Measurements from ENCODE around the gene SPOP. TPM values are rescaled to one million over a fixed set of nuclear protein-coding genes. Genes with fewer than 3 reads are reported as not detected.

Gene SPOP
- total RNA-seq, 2 experiments from 2014 or later = 53.4 to 60.0 TPM

DNA sequence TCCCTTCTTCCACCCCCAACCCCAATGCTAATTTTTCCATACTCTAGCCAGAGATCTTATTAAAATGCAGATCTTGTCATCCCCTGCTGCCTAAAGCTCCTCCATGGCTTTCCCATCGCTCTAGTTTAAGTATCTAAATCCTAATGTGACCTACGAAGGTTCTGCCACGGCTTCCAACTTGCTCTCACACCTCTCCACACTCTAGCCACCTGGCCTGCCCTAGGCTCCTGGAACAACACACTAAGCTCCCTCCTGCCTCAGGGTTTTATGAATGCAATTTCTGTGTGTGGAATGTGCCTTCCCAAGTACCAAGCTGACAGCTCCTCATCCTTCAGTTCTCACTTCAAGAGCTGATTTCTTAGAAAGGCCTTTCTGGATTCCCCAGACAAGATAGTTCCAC lies 85.6 kb downstream of the SPOP start:
- POLR2A ChIA-PET = no interaction called here
- no peaks in the 10 kb centered on the region for H3K27me3 Mint-ChIP-seq
- H3K36me3 Mint-ChIP-seq = peaks cover 2% of the 10 kb centered on the region
- no peak overlapping the region for H3K27ac Mint-ChIP-seq
- intact Hi-C loops (cut with micrococcal nuclease) = no loop called here
- no peaks in the 10 kb centered on the region for H3K4me1 Mint-ChIP-seq (ENCODE audit: low read depth)
- no peak overlapping the region for H3K4me3 Mint-ChIP-seq
- no peaks in the 10 kb centered on the region for H3K9me3 Mint-ChIP-seq
- DNase-seq = no peak
- CTCF ChIA-PET = interaction anchor here (1.7 kb wide), 1 partner anchor 36 kb away, joined by 3 read pairs; no protein-coding TSS in a partner anchor

- Mint-ChIP-seq H3K36me3 (peaks cover 2% of the 10 kb centered on the region), H3K27me3 (no peaks in the 10 kb centered on the region), H3K4me1 (ENCODE audit: low read depth) (no peaks in the 10 kb centered on the region), H3K4me3 (no peak overlapping the region), H3K27ac (no peak overlapping the region), H3K9me3 (no peaks in the 10 kb centered on the region)
- POLR2A ChIA-PET = no interaction called here
- DNase-seq = no peak
- CTCF ChIA-PET = interaction anchor here (0.9 kb wide), 1 partner anchor 105 kb away, joined by 4 read pairs; no protein-coding TSS in a partner anchor
- intact Hi-C loops (cut with micrococcal nuclease) = no loop called here
Measured at GRCh38 chr17:49590874-49591273, 87.0 kb downstream of the SPOP start.

DNA sequence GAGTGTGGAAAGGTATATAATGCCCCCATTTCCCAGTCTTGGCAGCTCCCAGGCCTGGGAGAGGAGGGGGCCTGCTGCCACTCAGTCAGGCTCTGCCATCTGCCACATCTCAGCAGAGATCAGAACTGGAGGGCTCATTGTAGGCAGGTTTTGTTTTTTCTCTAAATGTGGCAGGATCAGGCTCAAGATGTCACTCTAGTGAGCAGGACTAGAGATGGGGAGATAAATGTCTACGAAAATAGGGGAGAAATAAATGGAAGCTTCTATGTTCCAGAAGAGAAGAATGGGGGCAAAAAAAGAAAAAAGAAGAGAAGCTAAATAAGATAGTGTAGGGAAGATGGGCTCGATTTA lies 88.3 kb downstream of the SPOP start:
- Mint-ChIP-seq H3K4me3 (no peak overlapping the region), H3K4me1 (ENCODE audit: low read depth) (no peaks in the 10 kb centered on the region), H3K27ac (no peak overlapping the region), H3K36me3 (peaks cover 2% of the 10 kb centered on the region), H3K9me3 (no peaks in the 10 kb centered on the region), H3K27me3 (no peaks in the 10 kb centered on the region)
- intact Hi-C loops (cut with micrococcal nuclease) = no loop called here
- POLR2A ChIA-PET = no interaction called here
- CTCF ChIA-PET = interaction anchor here (0.9 to 1.2 kb wide), 2 partner anchors 19 to 22 kb away, joined by 3 read pairs; no protein-coding TSS in a partner anchor
- DNase-seq = no peak

- Mint-ChIP-seq H3K4me1 (ENCODE audit: low read depth) (no peaks in the 10 kb centered on the region), H3K27me3 (no peaks in the 10 kb centered on the region), H3K9me3 (no peaks in the 10 kb centered on the region), H3K36me3 (peaks cover 2% of the 10 kb centered on the region), H3K4me3 (no peak overlapping the region), H3K27ac (no peak overlapping the region)
- DNase-seq = no peak
- intact Hi-C loops (cut with micrococcal nuclease) = no loop called here
- ChIA-PET CTCF (interaction anchor here (0.9 to 1.2 kb wide), 2 partner anchors 19 to 22 kb away, joined by 3 read pairs; no protein-coding TSS in a partner anchor), POLR2A (no interaction called here)
Measured at GRCh38 chr17:49588726-49589576, 88.9 kb downstream of the SPOP start.

- H3K9me3 Mint-ChIP-seq = no peaks in the 10 kb centered on the region
- peaks cover 2% of the 10 kb centered on the region for H3K36me3 Mint-ChIP-seq
- H3K27me3 Mint-ChIP-seq = no peaks in the 10 kb centered on the region
- no peaks in the 10 kb centered on the region for H3K4me1 Mint-ChIP-seq (ENCODE audit: low read depth)
- no peak overlapping the region for H3K4me3 Mint-ChIP-seq
- no peak for DNase-seq
- intact Hi-C loops (cut with micrococcal nuclease) = no loop called here
- no peak overlapping the region for H3K27ac Mint-ChIP-seq
- CTCF ChIA-PET = no interaction called here
- POLR2A ChIA-PET = no interaction called here
Measured at GRCh38 chr17:49588312-49588711, 89.6 kb downstream of the SPOP start.

DNA sequence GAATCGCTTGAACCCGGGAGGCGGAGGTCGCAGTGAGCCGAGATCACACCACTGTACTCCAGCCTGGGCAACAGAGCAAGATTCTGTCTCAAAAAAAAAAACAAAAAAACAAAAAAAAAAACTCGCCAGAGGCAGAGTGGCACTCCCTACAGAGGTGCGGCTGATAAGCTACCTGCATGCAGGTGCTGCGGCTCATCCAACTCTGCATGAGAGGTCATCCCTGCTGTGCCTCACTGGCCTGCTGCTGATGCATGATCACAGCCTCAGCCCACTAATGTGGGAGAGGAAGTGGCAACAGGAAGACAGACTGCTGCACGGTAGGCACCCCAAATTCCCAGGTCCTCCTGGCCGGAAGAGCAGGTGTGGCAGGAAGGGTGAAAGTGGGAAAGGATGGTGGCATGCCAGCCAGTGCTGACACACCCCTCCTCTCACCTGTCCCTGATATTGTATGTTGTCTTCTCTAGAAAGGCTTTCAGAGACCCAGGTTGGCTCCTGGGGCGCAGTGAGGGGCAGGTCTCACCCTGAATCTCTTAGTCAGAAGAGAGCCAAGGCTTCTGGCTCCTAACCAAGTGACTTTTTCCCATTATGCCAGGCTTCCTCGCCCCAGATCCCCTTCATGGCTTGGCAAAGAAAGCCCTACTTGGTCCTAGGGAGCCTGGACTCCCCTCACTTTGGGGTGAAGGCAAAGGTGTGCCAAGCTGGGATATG lies 90.4 kb downstream of the SPOP start:
- no peaks in the 10 kb centered on the region for H3K36me3 Mint-ChIP-seq
- no peaks in the 10 kb centered on the region for H3K4me1 Mint-ChIP-seq (ENCODE audit: low read depth)
- H3K27ac Mint-ChIP-seq = no peak overlapping the region
- intact Hi-C loops (cut with micrococcal nuclease) = no loop called here
- no peaks in the 10 kb centered on the region for H3K9me3 Mint-ChIP-seq
- no peaks in the 10 kb centered on the region for H3K27me3 Mint-ChIP-seq
- ChIA-PET POLR2A (no interaction called here), CTCF (no interaction called here)
- no peak overlapping the region for H3K4me3 Mint-ChIP-seq
- DNase-seq = no peak

DNA sequence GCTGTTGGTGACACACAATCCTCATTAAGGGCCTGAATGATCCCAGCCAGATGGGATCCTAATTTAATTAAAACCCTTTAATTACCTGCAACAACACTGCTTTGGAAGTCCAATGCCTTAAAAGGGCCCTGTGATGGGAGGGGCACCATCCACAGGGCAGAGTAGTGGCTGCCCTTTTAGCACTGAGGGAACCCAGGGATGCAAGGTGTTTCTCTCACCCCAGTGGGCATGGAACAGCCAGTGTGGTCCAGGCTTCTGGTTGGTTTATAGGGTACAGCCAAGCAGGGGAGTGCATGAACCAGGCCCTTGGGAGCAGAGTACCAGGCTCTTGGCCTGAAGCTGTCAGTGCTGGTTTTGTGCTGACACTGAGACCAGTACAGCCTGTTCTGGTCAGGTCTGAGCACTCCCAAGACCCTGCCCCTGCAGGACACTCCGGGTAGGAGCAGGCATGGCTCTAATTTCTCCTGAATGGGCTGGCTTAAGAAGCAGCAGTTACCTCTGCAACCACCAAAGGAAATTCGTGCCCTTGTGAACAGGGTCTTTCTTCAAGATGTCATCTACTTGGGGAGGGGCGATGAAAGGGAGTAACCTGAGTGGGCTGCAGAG lies 92.4 kb downstream of the SPOP start:
- H3K36me3 Mint-ChIP-seq = no peaks in the 10 kb centered on the region
- CTCF ChIA-PET = no interaction called here
- no peaks in the 10 kb centered on the region for H3K27me3 Mint-ChIP-seq
- POLR2A ChIA-PET = no interaction called here
- DNase-seq = no peak
- no peak overlapping the region for H3K4me3 Mint-ChIP-seq
- no peak overlapping the region for H3K27ac Mint-ChIP-seq
- no peaks in the 10 kb centered on the region for H3K4me1 Mint-ChIP-seq (ENCODE audit: low read depth)
- no peaks in the 10 kb centered on the region for H3K9me3 Mint-ChIP-seq
- intact Hi-C loops (cut with micrococcal nuclease) = no loop called here

DNA sequence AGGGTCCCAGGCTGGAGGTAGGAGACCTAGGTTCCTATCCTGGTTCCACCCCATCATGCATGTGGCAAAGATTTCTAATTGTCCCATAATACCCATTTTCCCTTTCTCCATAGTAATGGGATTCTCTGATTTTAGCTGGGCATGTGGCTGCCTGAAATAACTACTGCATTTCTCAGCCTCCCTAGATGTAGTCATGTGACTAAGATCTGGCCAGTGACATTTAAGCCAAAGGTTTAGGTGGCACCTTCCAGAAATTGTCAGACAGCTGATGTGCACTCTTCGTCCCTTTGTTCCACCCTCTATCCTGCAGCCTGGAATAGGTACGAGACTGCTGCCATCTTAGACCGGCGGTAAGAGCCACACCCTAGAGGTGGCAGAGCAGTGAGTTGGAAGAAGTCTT lies 94.0 kb downstream of the SPOP start:
- intact Hi-C loops (cut with micrococcal nuclease) = no loop called here
- Mint-ChIP-seq H3K4me3 (no peak overlapping the region), H3K27ac (no peak overlapping the region), H3K4me1 (ENCODE audit: low read depth) (no peaks in the 10 kb centered on the region), H3K27me3 (peaks cover 2% of the 10 kb centered on the region), H3K9me3 (no peaks in the 10 kb centered on the region), H3K36me3 (no peaks in the 10 kb centered on the region)
- CTCF ChIA-PET = interaction anchor here (1.0 kb wide), 1 partner anchor 14 kb away, joined by 3 read pairs; no protein-coding TSS in a partner anchor
- POLR2A ChIA-PET = interaction anchor here (1.9 kb wide), 1 partner anchor 14 kb away, joined by 7 read pairs; no protein-coding TSS in a partner anchor
- no peak for DNase-seq

- no peak for DNase-seq
- Mint-ChIP-seq H3K36me3 (no peaks in the 10 kb centered on the region), H3K9me3 (no peaks in the 10 kb centered on the region), H3K27me3 (peaks cover 9% of the 10 kb centered on the region), H3K4me1 (ENCODE audit: low read depth) (no peaks in the 10 kb centered on the region), H3K4me3 (no peak overlapping the region), H3K27ac (no peak overlapping the region)
- ChIA-PET CTCF (interaction anchor here (0.9 to 1.3 kb wide), 3 partner anchors 13 to 112 kb away, joined by 3 to 4 read pairs (median 3); no protein-coding TSS in a partner anchor), POLR2A (interaction anchor here (1.9 kb wide), 1 partner anchor 13 kb away, joined by 7 read pairs; no protein-coding TSS in a partner anchor)
- intact Hi-C loops (cut with micrococcal nuclease) = no loop called here
Measured at GRCh38 chr17:49583226-49583625, 94.7 kb downstream of the SPOP start.

GRCh38 chr17:49582789-49583188 lies 95.1 kb downstream of the SPOP start:
- intact Hi-C loops (cut with micrococcal nuclease) = no loop called here
- H3K9me3 Mint-ChIP-seq = no peaks in the 10 kb centered on the region
- CTCF ChIA-PET = interaction anchor here (0.9 to 1.3 kb wide), 3 partner anchors 12 to 113 kb away, joined by 3 to 4 read pairs (median 3); no protein-coding TSS in a partner anchor
- no peak overlapping the region for H3K4me3 Mint-ChIP-seq
- no peaks in the 10 kb centered on the region for H3K36me3 Mint-ChIP-seq
- POLR2A ChIA-PET = interaction anchor here (1.9 kb wide), 1 partner anchor 13 kb away, joined by 7 read pairs; no protein-coding TSS in a partner anchor
- H3K4me1 Mint-ChIP-seq (ENCODE audit: low read depth) = no peaks in the 10 kb centered on the region
- H3K27ac Mint-ChIP-seq = no peak overlapping the region
- peaks cover 13% of the 10 kb centered on the region for H3K27me3 Mint-ChIP-seq
- no peak for DNase-seq

GRCh38 chr17:49582055-49582722 lies 95.7 kb downstream of the SPOP start:
- no peak overlapping the region for H3K27ac Mint-ChIP-seq
- H3K9me3 Mint-ChIP-seq = no peaks in the 10 kb centered on the region
- no peak for DNase-seq
- CTCF ChIA-PET = interaction anchor here (0.9 to 1.3 kb wide), 3 partner anchors 11 to 113 kb away, joined by 3 to 4 read pairs (median 3); no protein-coding TSS in a partner anchor
- H3K4me3 Mint-ChIP-seq = no peak overlapping the region
- intact Hi-C loops (cut with micrococcal nuclease) = no loop called here
- H3K27me3 Mint-ChIP-seq = peaks cover 19% of the 10 kb centered on the region
- no peaks in the 10 kb centered on the region for H3K36me3 Mint-ChIP-seq
- POLR2A ChIA-PET = interaction anchor here (1.9 kb wide), 1 partner anchor 12 kb away, joined by 7 read pairs; no protein-coding TSS in a partner anchor
- no peaks in the 10 kb centered on the region for H3K4me1 Mint-ChIP-seq (ENCODE audit: low read depth)
